AG09309 (cell line): ENCODE measurements around the gene ABLIM2.

Experiments used
- DNase-seq: peaks from one replicate; pipeline ENCODE4 v3.0.0-alpha.2; 2010; ENCODE audit warnings: low read depth
- H3K4me3 ChIP-seq: 2 replicates; pipeline ENCODE4 v1.5.1; 2011; ENCODE audit warnings: mild to moderate bottlenecking, low read depth, low read length, moderate library complexity; ENCODE audit not compliant: control insufficient read depth
- TF ChIP-seq, protein P1 (sequence below): IDR thresholded peaks from 2 replicates; pipeline ENCODE4 v1.5.1; 2011; ENCODE audit warnings: mild to moderate bottlenecking, low read depth, low read length, inconsistent platforms; ENCODE audit not compliant: insufficient read depth, control insufficient read depth; ENCODE audit errors: missing control alignments

Gene ABLIM2

GRCh38 chr4:8158710-8159536, at the start of gene ABLIM2:
TSS of gene ABLIM2 (minus strand) at chr4:8158813. CDS start at chr4:8158689, 124 bp downstream.
- TF ChIP-seq, protein P1, sequence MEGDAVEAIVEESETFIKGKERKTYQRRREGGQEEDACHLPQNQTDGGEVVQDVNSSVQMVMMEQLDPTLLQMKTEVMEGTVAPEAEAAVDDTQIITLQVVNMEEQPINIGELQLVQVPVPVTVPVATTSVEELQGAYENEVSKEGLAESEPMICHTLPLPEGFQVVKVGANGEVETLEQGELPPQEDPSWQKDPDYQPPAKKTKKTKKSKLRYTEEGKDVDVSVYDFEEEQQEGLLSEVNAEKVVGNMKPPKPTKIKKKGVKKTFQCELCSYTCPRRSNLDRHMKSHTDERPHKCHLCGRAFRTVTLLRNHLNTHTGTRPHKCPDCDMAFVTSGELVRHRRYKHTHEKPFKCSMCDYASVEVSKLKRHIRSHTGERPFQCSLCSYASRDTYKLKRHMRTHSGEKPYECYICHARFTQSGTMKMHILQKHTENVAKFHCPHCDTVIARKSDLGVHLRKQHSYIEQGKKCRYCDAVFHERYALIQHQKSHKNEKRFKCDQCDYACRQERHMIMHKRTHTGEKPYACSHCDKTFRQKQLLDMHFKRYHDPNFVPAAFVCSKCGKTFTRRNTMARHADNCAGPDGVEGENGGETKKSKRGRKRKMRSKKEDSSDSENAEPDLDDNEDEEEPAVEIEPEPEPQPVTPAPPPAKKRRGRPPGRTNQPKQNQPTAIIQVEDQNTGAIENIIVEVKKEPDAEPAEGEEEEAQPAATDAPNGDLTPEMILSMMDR, result no peak
- peak within 1 kb of the TSS; percentile 89 for H3K4me3 ChIP-seq
- DNase-seq, result peak; percentile 88

DNA sequence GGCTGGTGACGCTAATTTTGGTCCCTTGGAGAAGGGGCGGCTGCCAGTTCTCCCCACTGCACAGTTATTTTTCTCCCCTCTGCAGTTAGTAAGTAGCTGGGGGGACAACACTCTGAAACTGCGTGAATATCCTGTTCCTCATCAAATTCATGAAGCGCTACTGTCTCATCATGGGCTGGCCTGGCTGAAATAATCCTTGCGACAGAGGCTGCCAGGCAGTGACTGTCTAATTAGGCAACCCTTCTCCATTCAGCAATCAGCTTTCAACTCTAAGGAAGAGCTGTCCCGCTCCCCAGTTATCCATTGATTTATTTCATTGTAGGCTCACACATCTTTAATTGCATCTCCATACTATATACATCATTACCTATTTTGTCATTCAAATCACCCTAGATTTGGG, 48.7 kb upstream of the ABLIM2 start:
- DNase-seq, result no peak
- TF ChIP-seq, protein P1, result no peak
- no peak overlapping the region for H3K4me3 ChIP-seq

GRCh38 chr4:8205749-8206611, 47.4 kb upstream of the ABLIM2 start:
- TF ChIP-seq, protein P1, result no peak
- no peak for DNase-seq
- no peak overlapping the region for H3K4me3 ChIP-seq

GRCh38 chr4:8205241-8205707, 46.7 kb upstream of the ABLIM2 start:
- H3K4me3 ChIP-seq, result no peak overlapping the region
- TF ChIP-seq, protein P1, result no peak
- DNase-seq, result no peak

DNA sequence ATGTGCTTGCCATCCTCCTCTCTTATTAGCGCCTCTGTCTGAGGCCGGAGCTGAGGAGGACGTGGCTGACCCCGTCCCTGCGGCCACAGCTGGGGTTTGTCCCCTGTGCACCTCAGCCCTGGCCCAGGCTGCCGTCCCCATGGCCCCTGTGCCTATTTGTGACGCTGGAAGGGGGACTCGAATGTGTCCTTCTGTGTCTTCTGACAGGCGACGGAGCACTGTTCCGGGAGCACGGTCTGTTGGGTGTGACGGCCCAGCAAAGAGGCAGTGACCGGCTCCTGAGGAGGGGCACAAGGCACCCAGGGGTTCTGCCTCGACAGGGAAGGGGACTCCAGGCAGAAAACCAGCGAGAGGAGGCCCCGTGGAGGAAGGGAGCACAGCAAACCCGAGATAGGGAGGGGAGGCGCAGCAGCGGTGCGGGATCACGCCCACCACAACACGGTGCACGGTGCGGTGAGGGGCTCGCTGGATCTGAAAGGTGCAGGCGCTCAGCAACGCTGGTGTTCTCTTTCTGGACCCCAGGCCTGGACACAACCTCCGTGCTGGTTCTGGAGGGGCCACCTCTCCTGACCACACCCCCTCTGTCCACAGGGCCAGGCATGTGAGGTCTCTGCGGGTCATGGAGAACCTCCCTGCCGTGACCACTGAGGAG, 46.1 kb upstream of the ABLIM2 start:
- TF ChIP-seq, protein P1, result no peak
- no peak for DNase-seq
- H3K4me3 ChIP-seq, result no peak overlapping the region

GRCh38 chr4:8203817-8204216, 45.2 kb upstream of the ABLIM2 start:
- DNase-seq, result no peak
- H3K4me3 ChIP-seq, result no peak overlapping the region
- TF ChIP-seq, protein P1, result no peak
